EH (cell line): ENCODE measurements around the gene ZNF165.
"Not testable (repeated sequence)": the region's sequence is repeated elsewhere in the genome, so short reads cannot be mapped to it uniquely, and the experiment has no call there.

Experiments used
- DNase-seq: peaks from one replicate; pipeline ENCODE4 v3.0.0-alpha.2; 2015; ENCODE audit warnings: low read depth

Gene ZNF165

GRCh38 chr6:28122283-28122682 is 41.9 kb downstream of the ZNF165 start:
- DNase-seq, result not testable (repeated sequence)

- peak; percentile 82 for DNase-seq
Measured at GRCh38 chr6:28124350-28124970, 44.1 kb downstream of the ZNF165 start, which contains the start of gene ZSCAN16. Gene ZSCAN16 (plus strand): TSS chr6:28124609. CDS start chr6:28125444, 835 bp downstream.

GRCh38 chr6:28124971-28125353 is 44.6 kb downstream of the ZNF165 start:
- DNase-seq, result no peak

- no peak for DNase-seq
Measured at GRCh38 chr6:28125401-28125800, 45.0 kb downstream of the ZNF165 start.

GRCh38 chr6:28134015-28134414 is 53.6 kb downstream of the ZNF165 start:
- DNase-seq, result peak; percentile 66

GRCh38 chr6:28134716-28135115 is 54.3 kb downstream of the ZNF165 start:
- no peak for DNase-seq

- DNase-seq, result no peak
Measured at GRCh38 chr6:28135393-28135792, 55.0 kb downstream of the ZNF165 start.

GRCh38 chr6:28136585-28137504 is 56.5 kb downstream of the ZNF165 start:
- peak; percentile 93 for DNase-seq

GRCh38 chr6:28137505-28137981 is 57.2 kb downstream of the ZNF165 start:
- peak; percentile 59 for DNase-seq
